Testis (tissue), 3 donors: ENCODE results near the gene DAB2IP. TPM values are rescaled to one million over a fixed set of nuclear protein-coding genes. Genes with fewer than 3 reads are reported as not detected.

Experiments used
- DNase-seq: peaks from one replicate; pipeline ENCODE4 v3.0.0-alpha.2; 2019
- H3K27ac ChIP-seq, 2 donors: fragments of 200-600 bp; sonication (generic); one replicate each; pipeline ENCODE4 v1.5.1; 2019
- H3K27me3 ChIP-seq: fragments of 200-600 bp; sonication (generic); one replicate; pipeline ENCODE4 v1.5.1; 2019
- H3K36me3 ChIP-seq: fragments of 200-600 bp; sonication (generic); one replicate; pipeline ENCODE4 v1.5.1; 2017; ENCODE audit warnings: low read depth; ENCODE audit errors: missing control alignments
- H3K4me1 ChIP-seq: fragments of 200-600 bp; sonication (generic); one replicate; pipeline ENCODE4 v1.5.1; 2019
- H3K4me3 ChIP-seq, 2 donors: fragments of 200-600 bp; sonication (generic); one replicate each; pipeline ENCODE4 v1.5.1; 2017 to 2019
- H3K9me3 ChIP-seq: fragments of 200-600 bp; sonication (generic); one replicate; pipeline ENCODE4 v1.5.1; 2017
- POLR2A ChIP-seq: fragments of 450-650 bp; IDR thresholded peaks from one replicate; pipeline ENCODE4 v1.6.1; 2017; ENCODE audit warnings: antibody characterized with exemption, mild to moderate bottlenecking, moderate library complexity
- WGBS, 2 donors: methylation state at CpG; one replicate each; pipeline ENCODE4 v1.1.5; 2018; 5-methylcytosine and 5-hydroxymethylcytosine counted together
- intact Hi-C: fragments of 100-400 bp; cut with DNase I; formaldehyde crosslinking; loops from one replicate; pipeline ENCODE4 v1.15.1; 2023; ENCODE audit warnings: low total_unique reads
- polyA plus RNA-seq: library from polyadenylated mRNA; stranded (reverse); fragments of 350-450 nt; fragmentation: Illumina TruSeq; extraction: RNeasy Lipid Tissue Mini Kit (QIAGEN cat#74804); gene quantifications from one replicate; pipeline ENCODE4 v1.2.3, GENCODE V29; 2014; ENCODE audit warnings: low read depth, low replicate concordance; ENCODE audit not compliant: insufficient read depth
- total RNA-seq, 2 donors: library from RNA; depleted of rRNA; stranded (reverse); fragments of >200 nt; gene quantifications; one replicate each; pipeline ENCODE4 v1.2.3, GENCODE V29; 2016
- TF ChIP-seq, protein P1 (sequence below), 3 experiments: fragments of 450-650 bp in 2 of 3; fragments of 200-600 bp in 1 of 3; sonication (generic) in 1 of 3; IDR thresholded peaks; one replicate each; pipeline ENCODE4 v1.5.1; 2016 to 2019; ENCODE audit warnings: antibody characterized with exemption in 3 of 3, mild to moderate bottlenecking in 2 of 3, moderate library complexity in 1 of 3

Gene DAB2IP
- total and polyA plus RNA-seq, 3 donors from 2014 or later = 57.7 to 136 (median 102) TPM

- H3K27me3 ChIP-seq = no peaks in the 10 kb centered on the region
- 89 to 93% methylated on average over 8 to 9 of the region's 9 CpGs for WGBS, 2 donors
- intact Hi-C loops = loop anchor here (10.0 kb wide), 2 partner anchors 135 to 295 kb away; no protein-coding TSS in a partner anchor
- DNase-seq = no peak
- TF ChIP-seq, protein P1, sequence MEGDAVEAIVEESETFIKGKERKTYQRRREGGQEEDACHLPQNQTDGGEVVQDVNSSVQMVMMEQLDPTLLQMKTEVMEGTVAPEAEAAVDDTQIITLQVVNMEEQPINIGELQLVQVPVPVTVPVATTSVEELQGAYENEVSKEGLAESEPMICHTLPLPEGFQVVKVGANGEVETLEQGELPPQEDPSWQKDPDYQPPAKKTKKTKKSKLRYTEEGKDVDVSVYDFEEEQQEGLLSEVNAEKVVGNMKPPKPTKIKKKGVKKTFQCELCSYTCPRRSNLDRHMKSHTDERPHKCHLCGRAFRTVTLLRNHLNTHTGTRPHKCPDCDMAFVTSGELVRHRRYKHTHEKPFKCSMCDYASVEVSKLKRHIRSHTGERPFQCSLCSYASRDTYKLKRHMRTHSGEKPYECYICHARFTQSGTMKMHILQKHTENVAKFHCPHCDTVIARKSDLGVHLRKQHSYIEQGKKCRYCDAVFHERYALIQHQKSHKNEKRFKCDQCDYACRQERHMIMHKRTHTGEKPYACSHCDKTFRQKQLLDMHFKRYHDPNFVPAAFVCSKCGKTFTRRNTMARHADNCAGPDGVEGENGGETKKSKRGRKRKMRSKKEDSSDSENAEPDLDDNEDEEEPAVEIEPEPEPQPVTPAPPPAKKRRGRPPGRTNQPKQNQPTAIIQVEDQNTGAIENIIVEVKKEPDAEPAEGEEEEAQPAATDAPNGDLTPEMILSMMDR (IDR thresholded peaks at IDR 0.05) = no peak
- no peak for TF ChIP-seq POLR2A
- no peak overlapping the region for H3K4me3 ChIP-seq
- H3K9me3 ChIP-seq = no peaks in the 10 kb centered on the region
- H3K4me1 ChIP-seq = no peaks in the 10 kb centered on the region
- no peaks in the 10 kb centered on the region for H3K36me3 ChIP-seq
- H3K27ac ChIP-seq = no peak overlapping the region
Observed at GRCh38 chr9:121689461-121690157, 38.2 kb downstream of the DAB2IP start.

DNA sequence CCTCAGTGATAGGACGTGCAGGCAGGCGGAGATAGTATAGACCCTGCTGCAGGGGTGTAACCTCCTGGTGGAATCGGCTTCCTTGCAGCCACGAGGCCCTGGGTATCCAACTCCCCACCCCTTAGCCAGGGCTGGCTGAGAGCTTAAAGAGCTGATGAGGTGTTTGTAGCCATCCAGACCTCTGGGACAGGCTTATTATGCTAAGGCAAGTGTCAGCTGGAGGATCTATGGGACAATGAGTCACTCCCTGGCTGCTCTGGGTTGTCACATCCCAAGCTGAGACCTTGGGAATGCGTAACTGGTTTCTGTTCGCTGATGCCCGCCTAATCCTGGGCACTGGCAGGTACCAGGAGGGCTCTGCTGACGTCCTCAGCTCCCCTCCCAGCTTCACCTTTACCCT lies 38.9 kb downstream of the DAB2IP start:
- no peak for DNase-seq
- 80 to 90% methylated on average over 2 to 8 of the region's 8 CpGs for WGBS, 2 donors
- H3K27me3 ChIP-seq = no peaks in the 10 kb centered on the region
- no peak overlapping the region for H3K4me3 ChIP-seq
- H3K27ac ChIP-seq = no peak overlapping the region
- intact Hi-C loops = no loop called here
- no peaks in the 10 kb centered on the region for H3K9me3 ChIP-seq
- no peak for TF ChIP-seq POLR2A
- TF ChIP-seq, protein P1 (IDR thresholded peaks at IDR 0.05) = no peak
- H3K36me3 ChIP-seq = no peaks in the 10 kb centered on the region
- no peaks in the 10 kb centered on the region for H3K4me1 ChIP-seq

GRCh38 chr9:121690766-121691165 lies 39.3 kb downstream of the DAB2IP start:
- H3K27me3 ChIP-seq = no peaks in the 10 kb centered on the region
- H3K4me3 ChIP-seq = no peak overlapping the region
- H3K27ac ChIP-seq = no peak overlapping the region
- no peaks in the 10 kb centered on the region for H3K4me1 ChIP-seq
- TF ChIP-seq POLR2A = no peak
- TF ChIP-seq, protein P1 (IDR thresholded peaks at IDR 0.05) = no peak
- H3K9me3 ChIP-seq = no peaks in the 10 kb centered on the region
- intact Hi-C loops = no loop called here
- 93 to 94% methylated on average over 1 of the region's 1 CpG for WGBS, 2 donors
- H3K36me3 ChIP-seq = no peaks in the 10 kb centered on the region
- DNase-seq = no peak

- Histone ChIP-seq H3K4me1 (no peaks in the 10 kb centered on the region), H3K27ac (peak overlapping the region in 1 of 2 donors; percentile 41), H3K36me3 (no peaks in the 10 kb centered on the region), H3K27me3 (no peaks in the 10 kb centered on the region), H3K9me3 (no peaks in the 10 kb centered on the region), H3K4me3 (no peak overlapping the region)
- DNase-seq = peak; percentile 42
- intact Hi-C loops = no loop called here
- TF ChIP-seq, protein P1 (IDR thresholded peaks at IDR 0.05) = no peak
- no peak for TF ChIP-seq POLR2A
- WGBS, 2 donors = 61 to 66% methylated on average over 6 of the region's 6 CpGs
Observed at GRCh38 chr9:121691890-121692289, 40.5 kb downstream of the DAB2IP start.
